Mesenchymal stem cell (in vitro differentiated cells and primary cell): ENCODE results near the gene CACNA2D3.

Experiments used
- DNase-seq: peaks from one replicate; pipeline ENCODE4 v3.0.0-alpha.2; 2013
- H2AFZ ChIP-seq: one replicate; pipeline ENCODE4 v1.6.1; 2013; ENCODE audit warnings: low read depth, mild to moderate bottlenecking, control low read depth, inconsistent platforms, low read length, moderate library complexity
- H2AK5ac ChIP-seq: 2 replicates; pipeline ENCODE4 v1.6.1; 2013; ENCODE audit warnings: low read length, moderate library complexity, mild to moderate bottlenecking, inconsistent platforms; ENCODE audit not compliant: severe bottlenecking
- H2BK120ac ChIP-seq: one replicate; pipeline ENCODE4 v1.6.1; 2013; ENCODE audit warnings: low read depth, mild to moderate bottlenecking, inconsistent platforms, low read length, moderate library complexity
- H2BK12ac ChIP-seq, 2 experiments: one replicate each; pipeline ENCODE4 v1.6.1; 2013; ENCODE audit warnings: inconsistent platforms in 2 of 2, low read length in 2 of 2, mild to moderate bottlenecking in 2 of 2, moderate library complexity in 2 of 2, control low read depth in 1 of 2
- H2BK15ac ChIP-seq: one replicate; pipeline ENCODE4 v1.6.1; 2013; ENCODE audit warnings: mild to moderate bottlenecking, low read depth, inconsistent platforms; ENCODE audit not compliant: poor library complexity, severe bottlenecking
- H2BK5ac ChIP-seq: 2 replicates; pipeline ENCODE4 v1.6.1; 2013; ENCODE audit warnings: low read depth, mild to moderate bottlenecking, low read length, control low read depth, inconsistent platforms; ENCODE audit not compliant: poor library complexity, severe bottlenecking
- H3K14ac ChIP-seq, 2 experiments: one replicate each; pipeline ENCODE4 v1.6.1; 2013; ENCODE audit warnings: inconsistent platforms in 2 of 2, low read length in 2 of 2, control low read depth in 1 of 2, mild to moderate bottlenecking in 1 of 2, moderate library complexity in 1 of 2
- H3K18ac ChIP-seq, 2 experiments: one replicate each; pipeline ENCODE4 v1.6.1; 2013; ENCODE audit warnings: inconsistent platforms in 2 of 2, low read length in 2 of 2, control low read depth in 1 of 2, low read depth in 1 of 2, mild to moderate bottlenecking in 1 of 2
- H3K23ac ChIP-seq, 2 experiments: one replicate each; pipeline ENCODE4 v1.6.1; 2013; ENCODE audit warnings: inconsistent platforms in 2 of 2, low read length in 2 of 2, mild to moderate bottlenecking in 2 of 2, moderate library complexity in 2 of 2, control low read depth in 1 of 2
- H3K27ac ChIP-seq: 2 replicates; pipeline ENCODE4 v1.5.1; 2013; ENCODE audit warnings: mild to moderate bottlenecking, moderate library complexity, low read length, control low read depth, inconsistent platforms; ENCODE audit not compliant: poor library complexity, severe bottlenecking
- H3K27me3 ChIP-seq, 2 experiments: 2 replicates each; pipeline versions ENCODE4 v1.6.1 to v1.7.0; 2013; ENCODE audit warnings: low read length in 2 of 2, mild to moderate bottlenecking in 2 of 2, moderate library complexity in 2 of 2, control low read depth in 1 of 2, inconsistent platforms in 1 of 2; ENCODE audit not compliant: control insufficient read depth in 1 of 2, insufficient read depth in 1 of 2
- H3K36me3 ChIP-seq, 2 experiments: 2 replicates each; pipeline versions ENCODE4 v1.6.1 to v1.7.0; 2013; ENCODE audit warnings: low read length in 2 of 2, control low read depth in 1 of 2, inconsistent platforms in 1 of 2, low read depth in 1 of 2, mild to moderate bottlenecking in 1 of 2; ENCODE audit not compliant: insufficient read depth in 2 of 2, control insufficient read depth in 1 of 2
- H3K4ac ChIP-seq, 2 experiments: one replicate each; pipeline ENCODE4 v1.6.1; 2013; ENCODE audit warnings: inconsistent platforms in 2 of 2, low read length in 2 of 2, mild to moderate bottlenecking in 2 of 2, moderate library complexity in 2 of 2, control low read depth in 1 of 2, low read depth in 1 of 2
- H3K4me1 ChIP-seq: 2 replicates; pipeline ENCODE4 v1.6.1; 2013; ENCODE audit warnings: low read depth, low read length, control low read depth; ENCODE audit not compliant: control insufficient read depth, insufficient read depth
- H3K4me2 ChIP-seq: 2 replicates; pipeline ENCODE4 v1.6.1; 2013; ENCODE audit warnings: low read length, mild to moderate bottlenecking, inconsistent platforms; ENCODE audit not compliant: poor library complexity, severe bottlenecking
- H3K4me3 ChIP-seq, 2 experiments: 2 replicates each; pipeline versions ENCODE4 v1.5.1 to v1.7.0; 2013; ENCODE audit warnings: low read length in 2 of 2, mild to moderate bottlenecking in 2 of 2, control low read depth in 1 of 2, low read depth in 1 of 2; ENCODE audit not compliant: insufficient read depth in 1 of 2
- H3K79me1 ChIP-seq: replicated peaks from 2 replicates; pipeline ENCODE4 v1.6.1; 2013; ENCODE audit warnings: mild to moderate bottlenecking, control low read depth, low read length, inconsistent platforms; ENCODE audit not compliant: poor library complexity, severe bottlenecking
- H3K9ac ChIP-seq: 2 replicates; pipeline ENCODE4 v1.7.0; 2013; ENCODE audit warnings: mild to moderate bottlenecking, low read length, moderate library complexity
- H3K9me3 ChIP-seq: 2 replicates; pipeline ENCODE4 v1.7.0; 2013; ENCODE audit warnings: mild to moderate bottlenecking, low read length; ENCODE audit not compliant: control insufficient read depth
- H4K8ac ChIP-seq: one replicate; pipeline ENCODE4 v1.6.1; 2013; ENCODE audit warnings: inconsistent platforms, mild to moderate bottlenecking, low read length, moderate library complexity
- H4K91ac ChIP-seq: one replicate; pipeline ENCODE4 v1.6.1; 2013; ENCODE audit warnings: mild to moderate bottlenecking, low read length, inconsistent platforms
- WGBS: methylation state at CpG from one replicate; pipeline ENCODE4 v1.1.7; 2013; ENCODE audit warnings: mixed read lengths; 5-methylcytosine and 5-hydroxymethylcytosine counted together

The CACNA2D3 gene

GRCh38 chr3:54434756-54435155, 312.4 kb downstream of the CACNA2D3 start:
- H3K9me3 ChIP-seq = no peaks in the 10 kb centered on the region
- no peak overlapping the region for H3K4me2 ChIP-seq
- no peaks in the 10 kb centered on the region for H3K27me3 ChIP-seq
- no peak overlapping the region for H2BK15ac ChIP-seq
- no peaks in the 10 kb centered on the region for H3K36me3 ChIP-seq
- H3K27ac ChIP-seq = no peak overlapping the region
- no peak overlapping the region for H3K14ac ChIP-seq
- no peak overlapping the region for H3K23ac ChIP-seq
- H2BK120ac ChIP-seq = no peak overlapping the region
- H3K4me3 ChIP-seq = no peak overlapping the region
- H3K18ac ChIP-seq = no peak overlapping the region
- DNase-seq = no peak
- no peak overlapping the region for H2BK5ac ChIP-seq
- H2AFZ ChIP-seq = no peak overlapping the region
- 79% methylated on average over 2 of the region's 2 CpGs for WGBS
- no peaks in the 10 kb centered on the region for H3K4me1 ChIP-seq
- H2AK5ac ChIP-seq = no peak overlapping the region
- no peak overlapping the region for H4K8ac ChIP-seq
- no peaks in the 10 kb centered on the region for H3K79me1 ChIP-seq
- H4K91ac ChIP-seq = no peak overlapping the region
- no peak overlapping the region for H2BK12ac ChIP-seq
- no peak overlapping the region for H3K4ac ChIP-seq
- H3K9ac ChIP-seq = no peak overlapping the region

GRCh38 chr3:54437271-54437670, 314.9 kb downstream of the CACNA2D3 start:
- H2AFZ ChIP-seq = no peak overlapping the region
- no peak overlapping the region for H4K8ac ChIP-seq
- H2AK5ac ChIP-seq = no peak overlapping the region
- H2BK12ac ChIP-seq = no peak overlapping the region
- no peaks in the 10 kb centered on the region for H3K4me1 ChIP-seq
- H3K36me3 ChIP-seq = no peaks in the 10 kb centered on the region
- H2BK5ac ChIP-seq = no peak overlapping the region
- no peak overlapping the region for H2BK120ac ChIP-seq
- H3K23ac ChIP-seq = no peak overlapping the region
- no peaks in the 10 kb centered on the region for H3K79me1 ChIP-seq
- no peak overlapping the region for H3K18ac ChIP-seq
- H3K14ac ChIP-seq = no peak overlapping the region
- no peaks in the 10 kb centered on the region for H3K27me3 ChIP-seq
- no peak overlapping the region for H3K4me2 ChIP-seq
- no peak overlapping the region for H3K4me3 ChIP-seq
- 88% methylated on average over 2 of the region's 2 CpGs for WGBS
- H3K9me3 ChIP-seq = no peaks in the 10 kb centered on the region
- no peak overlapping the region for H3K9ac ChIP-seq
- no peak overlapping the region for H3K27ac ChIP-seq
- DNase-seq = no peak
- H2BK15ac ChIP-seq = no peak overlapping the region
- no peak overlapping the region for H4K91ac ChIP-seq
- no peak overlapping the region for H3K4ac ChIP-seq

- Histone ChIP-seq H2AK5ac (no peak overlapping the region), H3K27ac (no peak overlapping the region), H2BK12ac (no peak overlapping the region), H3K23ac (no peak overlapping the region), H2BK15ac (no peak overlapping the region), H3K14ac (no peak overlapping the region), H3K4ac (no peak overlapping the region), H2BK5ac (no peak overlapping the region), H4K91ac (no peak overlapping the region), H3K18ac (no peak overlapping the region), H3K27me3 (no peaks in the 10 kb centered on the region), H3K4me1 (no peaks in the 10 kb centered on the region), H3K4me3 (no peak overlapping the region), H3K9ac (no peak overlapping the region), H2BK120ac (no peak overlapping the region), H3K4me2 (no peak overlapping the region), H4K8ac (no peak overlapping the region), H3K79me1 (no peaks in the 10 kb centered on the region), H3K9me3 (peaks cover under 1% of the 10 kb centered on the region), H2AFZ (no peak overlapping the region), H3K36me3 (no peaks in the 10 kb centered on the region)
- no peak for DNase-seq
- WGBS = 68% methylated on average over 11 of the region's 11 CpGs
These were observed 321.3 kb downstream of the CACNA2D3 start for GRCh38 chr3:54443561-54444161.

- DNase-seq = no peak
- H2BK12ac ChIP-seq = no peak overlapping the region
- no peak overlapping the region for H3K4ac ChIP-seq
These were observed 323.3 kb downstream of the CACNA2D3 start for GRCh38 chr3:54445630-54446029.

More at GRCh38 chr3:54445630-54446029, 323.3 kb downstream of the CACNA2D3 start:
- Histone ChIP-seq H2AK5ac (no peak overlapping the region), H3K9me3 (peaks cover 2% of the 10 kb centered on the region), H3K36me3 (no peaks in the 10 kb centered on the region), H3K4me2 (no peak overlapping the region), H2BK5ac (no peak overlapping the region), H4K8ac (no peak overlapping the region), H3K18ac (no peak overlapping the region), H3K23ac (no peak overlapping the region), H3K27ac (no peak overlapping the region), H2BK120ac (no peak overlapping the region), H3K79me1 (no peaks in the 10 kb centered on the region), H3K9ac (no peak overlapping the region), H3K14ac (no peak overlapping the region), H4K91ac (no peak overlapping the region), H3K4me3 (no peak overlapping the region), H3K4me1 (no peaks in the 10 kb centered on the region), H3K27me3 (no peaks in the 10 kb centered on the region), H2AFZ (no peak overlapping the region), H2BK15ac (no peak overlapping the region)
- 90% methylated on average over 1 of the region's 1 CpG for WGBS
